ENCODE data around the gene BCAT1. TPM values are rescaled to one million over a fixed set of nuclear protein-coding genes. Genes with fewer than 3 reads are reported as not detected.
"Not testable (repeated sequence)": the region's sequence is repeated elsewhere in the genome, so short reads cannot be mapped to it uniquely, and the experiment has no call there.

The BCAT1 gene
- polyA plus RNA-seq, 2 donors: 0.38 to 1.0 TPM

GRCh38 chr12:24945845-24946244 lies 3.1 kb downstream of the BCAT1 start:
- peaks cover 0 to 4% of the 10 kb centered on the region in 2 donors for H3K4me1 ChIP-seq (ENCODE audit: control insufficient read depth in 2 of 2, insufficient read depth in 2 of 2, low read length in 1 of 2)
- H3K27ac ChIP-seq (ENCODE audit: low read depth in 2 of 2, low read length in 1 of 2): no peak overlapping the region
- no peak overlapping the region for H3K4me3 ChIP-seq (ENCODE audit: low read depth in 1 of 2, low read length in 2 of 2)
- no peaks in the 10 kb centered on the region for H3K27me3 ChIP-seq (ENCODE audit: control insufficient read depth in 1 of 2, insufficient read depth in 2 of 2, low read length in 2 of 2)
- no peaks in the 10 kb centered on the region for H3K36me3 ChIP-seq (ENCODE audit: control insufficient read depth in 2 of 2, insufficient read depth in 2 of 2, low read length in 1 of 2)
- no peaks in the 10 kb centered on the region for H3K9me3 ChIP-seq (ENCODE audit: control insufficient read depth in 2 of 2, insufficient read depth in 1 of 2, low read depth in 1 of 2, low read length in 1 of 2)

GRCh38 chr12:24945039-24945438 lies 3.9 kb downstream of the BCAT1 start:
- Histone ChIP-seq H3K27ac (ENCODE audit: low read depth in 2 of 2, low read length in 1 of 2) (no peak overlapping the region), H3K9me3 (ENCODE audit: control insufficient read depth in 2 of 2, insufficient read depth in 1 of 2, low read depth in 1 of 2, low read length in 1 of 2) (no peaks in the 10 kb centered on the region), H3K27me3 (ENCODE audit: control insufficient read depth in 1 of 2, insufficient read depth in 2 of 2, low read length in 2 of 2) (no peaks in the 10 kb centered on the region), H3K4me1 (ENCODE audit: control insufficient read depth in 2 of 2, insufficient read depth in 2 of 2, low read length in 1 of 2) (peaks cover 0 to 4% of the 10 kb centered on the region in 2 donors), H3K4me3 (ENCODE audit: low read depth in 1 of 2, low read length in 2 of 2) (no peak overlapping the region), H3K36me3 (ENCODE audit: control insufficient read depth in 2 of 2, insufficient read depth in 2 of 2, low read length in 1 of 2) (no peaks in the 10 kb centered on the region)
- WGBS, 2 donors: 92 to 96% methylated on average over 1 of the region's 1 CpG

- peaks cover 0 to 4% of the 10 kb centered on the region in 2 donors for H3K4me1 ChIP-seq (ENCODE audit: control insufficient read depth in 2 of 2, insufficient read depth in 2 of 2, low read length in 1 of 2)
- WGBS, 2 donors: 91 to 92% methylated on average over 2 of the region's 2 CpGs
- no peaks in the 10 kb centered on the region for H3K36me3 ChIP-seq (ENCODE audit: control insufficient read depth in 2 of 2, insufficient read depth in 2 of 2, low read length in 1 of 2)
- H3K9me3 ChIP-seq (ENCODE audit: control insufficient read depth in 2 of 2, insufficient read depth in 1 of 2, low read depth in 1 of 2, low read length in 1 of 2): no peaks in the 10 kb centered on the region
- H3K27ac ChIP-seq (ENCODE audit: low read depth in 2 of 2, low read length in 1 of 2): no peak overlapping the region
- H3K4me3 ChIP-seq (ENCODE audit: low read depth in 1 of 2, low read length in 2 of 2): no peak overlapping the region
- no peaks in the 10 kb centered on the region for H3K27me3 ChIP-seq (ENCODE audit: control insufficient read depth in 1 of 2, insufficient read depth in 2 of 2, low read length in 2 of 2)
Observed at GRCh38 chr12:24944601-24944975, 4.3 kb downstream of the BCAT1 start.

- Histone ChIP-seq H3K27me3 (ENCODE audit: control insufficient read depth in 1 of 2, insufficient read depth in 2 of 2, low read length in 2 of 2) (no peaks in the 10 kb centered on the region), H3K36me3 (ENCODE audit: control insufficient read depth in 2 of 2, insufficient read depth in 2 of 2, low read length in 1 of 2) (no peaks in the 10 kb centered on the region), H3K4me1 (ENCODE audit: control insufficient read depth in 2 of 2, insufficient read depth in 2 of 2, low read length in 1 of 2) (peaks cover 0 to 4% of the 10 kb centered on the region in 2 donors), H3K4me3 (ENCODE audit: low read depth in 1 of 2, low read length in 2 of 2) (no peak overlapping the region), H3K9me3 (ENCODE audit: control insufficient read depth in 2 of 2, insufficient read depth in 1 of 2, low read depth in 1 of 2, low read length in 1 of 2) (no peaks in the 10 kb centered on the region), H3K27ac (ENCODE audit: low read depth in 2 of 2, low read length in 1 of 2) (no peak overlapping the region)
- whole genome bisulfite sequencing, 2 donors: 60 to 79% methylated on average over 6 of the region's 6 CpGs
Observed at GRCh38 chr12:24943947-24944600, 4.8 kb downstream of the BCAT1 start.

GRCh38 chr12:24940157-24940556 lies 8.7 kb downstream of the BCAT1 start:
- H3K27me3 ChIP-seq (ENCODE audit: control insufficient read depth in 1 of 2, insufficient read depth in 2 of 2, low read length in 2 of 2): no peaks in the 10 kb centered on the region
- no peaks in the 10 kb centered on the region for H3K36me3 ChIP-seq (ENCODE audit: control insufficient read depth in 2 of 2, insufficient read depth in 2 of 2, low read length in 1 of 2)
- H3K9me3 ChIP-seq (ENCODE audit: control insufficient read depth in 2 of 2, insufficient read depth in 1 of 2, low read depth in 1 of 2, low read length in 1 of 2): no peaks in the 10 kb centered on the region
- 85 to 94% methylated on average over 2 of the region's 2 CpGs for WGBS, 2 donors
- no peaks in the 10 kb centered on the region for H3K4me1 ChIP-seq (ENCODE audit: control insufficient read depth in 2 of 2, insufficient read depth in 2 of 2, low read length in 1 of 2)
- no peak overlapping the region for H3K27ac ChIP-seq (ENCODE audit: low read depth in 2 of 2, low read length in 1 of 2)
- H3K4me3 ChIP-seq (ENCODE audit: low read depth in 1 of 2, low read length in 2 of 2): no peak overlapping the region

- not testable (repeated sequence) for H3K36me3 ChIP-seq (ENCODE audit: control insufficient read depth in 2 of 2, insufficient read depth in 2 of 2, low read length in 1 of 2); H3K27me3 ChIP-seq (ENCODE audit: control insufficient read depth in 1 of 2, insufficient read depth in 2 of 2, low read length in 2 of 2); H3K4me3 ChIP-seq (ENCODE audit: low read depth in 1 of 2, low read length in 2 of 2); H3K27ac ChIP-seq (ENCODE audit: low read depth in 2 of 2, low read length in 1 of 2); H3K4me1 ChIP-seq (ENCODE audit: control insufficient read depth in 2 of 2, insufficient read depth in 2 of 2, low read length in 1 of 2); H3K9me3 ChIP-seq (ENCODE audit: control insufficient read depth in 2 of 2, insufficient read depth in 1 of 2, low read depth in 1 of 2, low read length in 1 of 2)
- 94 to 95% methylated on average over 6 of the region's 6 CpGs for WGBS, 2 donors
Observed at GRCh38 chr12:24939551-24939950, 9.3 kb downstream of the BCAT1 start.

- Histone ChIP-seq H3K27me3 (ENCODE audit: control insufficient read depth in 1 of 2, insufficient read depth in 2 of 2, low read length in 2 of 2) (no peaks in the 10 kb centered on the region), H3K4me3 (ENCODE audit: low read depth in 1 of 2, low read length in 2 of 2) (no peak overlapping the region), H3K27ac (ENCODE audit: low read depth in 2 of 2, low read length in 1 of 2) (no peak overlapping the region), H3K4me1 (ENCODE audit: control insufficient read depth in 2 of 2, insufficient read depth in 2 of 2, low read length in 1 of 2) (no peaks in the 10 kb centered on the region), H3K9me3 (ENCODE audit: control insufficient read depth in 2 of 2, insufficient read depth in 1 of 2, low read depth in 1 of 2, low read length in 1 of 2) (no peaks in the 10 kb centered on the region), H3K36me3 (ENCODE audit: control insufficient read depth in 2 of 2, insufficient read depth in 2 of 2, low read length in 1 of 2) (no peaks in the 10 kb centered on the region)
- WGBS, 2 donors: 59 to 63% methylated on average over 3 of the region's 3 CpGs
Observed at GRCh38 chr12:24938341-24938740, 10.6 kb downstream of the BCAT1 start.

- H3K27me3 ChIP-seq (ENCODE audit: control insufficient read depth in 1 of 2, insufficient read depth in 2 of 2, low read length in 2 of 2): no peaks in the 10 kb centered on the region
- 43 to 65% methylated on average over 2 of the region's 2 CpGs for WGBS, 2 donors
- no peaks in the 10 kb centered on the region for H3K36me3 ChIP-seq (ENCODE audit: control insufficient read depth in 2 of 2, insufficient read depth in 2 of 2, low read length in 1 of 2)
- H3K4me1 ChIP-seq (ENCODE audit: control insufficient read depth in 2 of 2, insufficient read depth in 2 of 2, low read length in 1 of 2): no peaks in the 10 kb centered on the region
- H3K9me3 ChIP-seq (ENCODE audit: control insufficient read depth in 2 of 2, insufficient read depth in 1 of 2, low read depth in 1 of 2, low read length in 1 of 2): no peaks in the 10 kb centered on the region
- no peak overlapping the region for H3K4me3 ChIP-seq (ENCODE audit: low read depth in 1 of 2, low read length in 2 of 2)
- H3K27ac ChIP-seq (ENCODE audit: low read depth in 2 of 2, low read length in 1 of 2): no peak overlapping the region
Observed at GRCh38 chr12:24937553-24938244, 11.2 kb downstream of the BCAT1 start.

GRCh38 chr12:24933694-24934407 lies 15.1 kb downstream of the BCAT1 start:
- Histone ChIP-seq H3K4me1 (ENCODE audit: control insufficient read depth in 2 of 2, insufficient read depth in 2 of 2, low read length in 1 of 2) (no peaks in the 10 kb centered on the region), H3K9me3 (ENCODE audit: control insufficient read depth in 2 of 2, insufficient read depth in 1 of 2, low read depth in 1 of 2, low read length in 1 of 2) (no peaks in the 10 kb centered on the region), H3K27ac (ENCODE audit: low read depth in 2 of 2, low read length in 1 of 2) (no peak overlapping the region), H3K36me3 (ENCODE audit: control insufficient read depth in 2 of 2, insufficient read depth in 2 of 2, low read length in 1 of 2) (no peaks in the 10 kb centered on the region), H3K4me3 (ENCODE audit: low read depth in 1 of 2, low read length in 2 of 2) (no peak overlapping the region), H3K27me3 (ENCODE audit: control insufficient read depth in 1 of 2, insufficient read depth in 2 of 2, low read length in 2 of 2) (no peaks in the 10 kb centered on the region)
- 81 to 90% methylated on average over 10 of the region's 10 CpGs for WGBS, 2 donors

Measured in esophagus (tissue), 2 donors.